ENCODE results near the gene NANP. TPM values are rescaled to one million over a fixed set of nuclear protein-coding genes. Genes with fewer than 3 reads are reported as not detected.
"Not testable (repeated sequence)": the region's sequence is repeated elsewhere in the genome, so short reads cannot be mapped to it uniquely, and the experiment has no call there.

Gene NANP
- total RNA-seq, 2 experiments from 2014 or later, result 1.1 to 1.2 TPM

- no peak overlapping the region for H3K27ac Mint-ChIP-seq
- TF ChIP-seq, protein P1, sequence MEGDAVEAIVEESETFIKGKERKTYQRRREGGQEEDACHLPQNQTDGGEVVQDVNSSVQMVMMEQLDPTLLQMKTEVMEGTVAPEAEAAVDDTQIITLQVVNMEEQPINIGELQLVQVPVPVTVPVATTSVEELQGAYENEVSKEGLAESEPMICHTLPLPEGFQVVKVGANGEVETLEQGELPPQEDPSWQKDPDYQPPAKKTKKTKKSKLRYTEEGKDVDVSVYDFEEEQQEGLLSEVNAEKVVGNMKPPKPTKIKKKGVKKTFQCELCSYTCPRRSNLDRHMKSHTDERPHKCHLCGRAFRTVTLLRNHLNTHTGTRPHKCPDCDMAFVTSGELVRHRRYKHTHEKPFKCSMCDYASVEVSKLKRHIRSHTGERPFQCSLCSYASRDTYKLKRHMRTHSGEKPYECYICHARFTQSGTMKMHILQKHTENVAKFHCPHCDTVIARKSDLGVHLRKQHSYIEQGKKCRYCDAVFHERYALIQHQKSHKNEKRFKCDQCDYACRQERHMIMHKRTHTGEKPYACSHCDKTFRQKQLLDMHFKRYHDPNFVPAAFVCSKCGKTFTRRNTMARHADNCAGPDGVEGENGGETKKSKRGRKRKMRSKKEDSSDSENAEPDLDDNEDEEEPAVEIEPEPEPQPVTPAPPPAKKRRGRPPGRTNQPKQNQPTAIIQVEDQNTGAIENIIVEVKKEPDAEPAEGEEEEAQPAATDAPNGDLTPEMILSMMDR (IDR thresholded peaks at IDR 0.05), result no peak
- no peaks in the 10 kb centered on the region for H3K27me3 Mint-ChIP-seq
- ChIA-PET CTCF (no interaction called here), POLR2A (no interaction called here)
- intact Hi-C loops (cut with DNase I, micrococcal nuclease), result no loop called here
- Histone ChIP-seq H3K4me1 (ENCODE audit: insufficient read depth, low read length) (no peaks in the 10 kb centered on the region), H3K4me3 (ENCODE audit: low read length) (no peak overlapping the region), H3K27me3 (ENCODE audit: control insufficient read depth in 1 of 2, insufficient read depth in 2 of 2, low read length in 2 of 2) (no peaks in the 10 kb centered on the region), H3K36me3 (ENCODE audit: insufficient read depth, low read length) (no peaks in the 10 kb centered on the region), H3K9me3 (ENCODE audit: control insufficient read depth in 1 of 2, insufficient read depth in 1 of 2, low read length in 2 of 2) (no peaks in the 10 kb centered on the region), H3K27ac (ENCODE audit: low read depth in 1 of 2, low read length in 2 of 2) (no peak overlapping the region)
- H3K36me3 Mint-ChIP-seq (ENCODE audit: low read depth), result no peaks in the 10 kb centered on the region
- H3K9me3 Mint-ChIP-seq, result no peaks in the 10 kb centered on the region
- no peak for DNase-seq
- no peak for ATAC-seq (ENCODE audit: poor library complexity)
- H3K4me3 Mint-ChIP-seq, result no peak overlapping the region
- no peaks in the 10 kb centered on the region for H3K4me1 Mint-ChIP-seq (ENCODE audit: low read depth)
Observed at GRCh38 chr20:25600632-25601031, 23.2 kb downstream of the NANP start.

DNA sequence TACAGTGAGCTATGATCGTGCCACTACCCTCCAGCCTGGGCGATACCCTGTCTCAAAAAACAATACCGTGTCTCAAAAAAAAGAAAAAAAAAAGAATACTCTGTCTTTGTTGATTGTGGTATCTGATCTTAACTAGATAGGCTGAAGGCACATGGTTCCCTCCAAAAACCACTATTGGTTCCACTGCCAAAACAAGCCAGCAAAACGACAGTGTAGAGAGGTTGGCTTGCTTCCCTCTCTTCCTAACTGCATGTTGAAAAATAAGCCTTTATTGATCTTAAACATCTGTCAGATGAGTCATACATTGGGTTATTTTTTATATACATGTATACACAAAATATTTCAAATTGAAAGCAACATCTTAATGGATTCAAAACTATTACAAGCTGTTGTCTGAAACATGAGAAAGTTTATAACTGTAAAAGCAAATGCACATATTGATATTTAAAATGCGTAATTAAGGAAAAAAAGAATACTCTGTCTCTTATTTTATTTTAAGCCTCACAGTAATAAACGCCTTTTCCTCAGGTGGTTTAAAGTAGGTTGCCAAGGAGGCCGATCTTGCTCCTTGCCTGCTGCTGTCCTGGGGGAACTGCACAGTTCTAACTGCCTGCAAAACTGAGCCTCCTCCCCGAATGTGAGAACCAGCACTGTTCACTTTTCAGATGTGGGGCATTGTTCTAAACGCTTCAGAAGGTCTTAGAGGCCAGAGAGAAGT lies 31.5 kb downstream of the NANP start:
- ChIA-PET CTCF (no interaction called here), POLR2A (no interaction called here)
- Mint-ChIP-seq H3K36me3 (ENCODE audit: low read depth) (no peaks in the 10 kb centered on the region), H3K9me3 (no peaks in the 10 kb centered on the region), H3K27me3 (no peaks in the 10 kb centered on the region), H3K4me1 (ENCODE audit: low read depth) (no peaks in the 10 kb centered on the region), H3K27ac (no peak overlapping the region), H3K4me3 (no peak overlapping the region)
- intact Hi-C loops (cut with DNase I, micrococcal nuclease), result no loop called here
- Histone ChIP-seq H3K9me3 (ENCODE audit: control insufficient read depth in 1 of 2, insufficient read depth in 1 of 2, low read length in 2 of 2) (no peaks in the 10 kb centered on the region), H3K4me1 (ENCODE audit: insufficient read depth, low read length) (no peaks in the 10 kb centered on the region), H3K4me3 (ENCODE audit: low read length) (no peak overlapping the region), H3K36me3 (ENCODE audit: insufficient read depth, low read length) (no peaks in the 10 kb centered on the region), H3K27me3 (ENCODE audit: control insufficient read depth in 1 of 2, insufficient read depth in 2 of 2, low read length in 2 of 2) (no peaks in the 10 kb centered on the region), H3K27ac (ENCODE audit: low read depth in 1 of 2, low read length in 2 of 2) (no peak overlapping the region)
- TF ChIP-seq, protein P1 (IDR thresholded peaks at IDR 0.05), result no peak
- DNase-seq (no peak), ATAC-seq (ENCODE audit: poor library complexity) (no peak)

DNA sequence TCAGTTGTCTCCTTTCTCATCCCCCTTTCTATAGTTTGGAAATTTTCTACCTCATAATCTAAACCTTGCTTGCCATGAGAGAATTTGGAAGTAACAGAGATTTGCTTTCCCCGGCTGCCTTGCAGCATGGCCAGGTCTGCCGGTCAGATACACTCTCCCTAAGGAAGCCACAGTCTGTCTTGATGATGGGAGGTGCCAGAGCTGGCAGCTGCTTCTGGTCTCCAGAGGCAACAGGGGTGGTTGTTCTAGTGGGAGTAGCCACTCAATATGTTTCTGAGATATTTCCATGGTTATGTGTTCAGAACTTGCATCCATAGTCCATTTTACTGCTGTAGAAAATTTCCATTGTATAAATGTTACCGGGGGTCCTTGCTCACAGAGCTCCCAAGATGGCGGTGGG lies 33.0 kb downstream of the NANP start:
- DNase-seq; H3K9me3 Mint-ChIP-seq; H3K27me3 Mint-ChIP-seq; H3K4me3 Mint-ChIP-seq; H3K36me3 Mint-ChIP-seq (ENCODE audit: low read depth); H3K4me1 Mint-ChIP-seq (ENCODE audit: low read depth); H3K36me3 ChIP-seq (ENCODE audit: insufficient read depth, low read length); H3K4me3 ChIP-seq (ENCODE audit: low read length); H3K4me1 ChIP-seq (ENCODE audit: insufficient read depth, low read length); H3K27ac Mint-ChIP-seq; CTCF ChIA-PET; H3K27ac ChIP-seq (ENCODE audit: low read depth in 1 of 2, low read length in 2 of 2); H3K9me3 ChIP-seq (ENCODE audit: control insufficient read depth in 1 of 2, insufficient read depth in 1 of 2, low read length in 2 of 2); H3K27me3 ChIP-seq (ENCODE audit: control insufficient read depth in 1 of 2, insufficient read depth in 2 of 2, low read length in 2 of 2); intact Hi-C loops (cut with DNase I, micrococcal nuclease); POLR2A ChIA-PET; ATAC-seq (ENCODE audit: poor library complexity): not testable (repeated sequence)

GRCh38 chr20:25588491-25588890 lies 35.3 kb downstream of the NANP start:
- no peaks in the 10 kb centered on the region for H3K9me3 Mint-ChIP-seq
- no peak overlapping the region for H3K27ac Mint-ChIP-seq
- ATAC-seq (ENCODE audit: poor library complexity) (no peak), DNase-seq (no peak)
- CTCF ChIA-PET, result no interaction called here
- TF ChIP-seq, protein P1 (IDR thresholded peaks at IDR 0.05), result no peak
- Histone ChIP-seq H3K36me3 (ENCODE audit: insufficient read depth, low read length) (no peaks in the 10 kb centered on the region), H3K9me3 (ENCODE audit: control insufficient read depth in 1 of 2, insufficient read depth in 1 of 2, low read length in 2 of 2) (no peaks in the 10 kb centered on the region), H3K4me1 (ENCODE audit: insufficient read depth, low read length) (peaks cover 7% of the 10 kb centered on the region), H3K4me3 (ENCODE audit: low read length) (no peak overlapping the region), H3K27ac (ENCODE audit: low read depth in 1 of 2, low read length in 2 of 2) (no peak overlapping the region), H3K27me3 (ENCODE audit: control insufficient read depth in 1 of 2, insufficient read depth in 2 of 2, low read length in 2 of 2) (no peaks in the 10 kb centered on the region)
- H3K4me3 Mint-ChIP-seq, result no peak overlapping the region
- POLR2A ChIA-PET, result no interaction called here
- peaks cover 9% of the 10 kb centered on the region for H3K4me1 Mint-ChIP-seq (ENCODE audit: low read depth)
- H3K27me3 Mint-ChIP-seq, result peaks cover 7% of the 10 kb centered on the region
- no peaks in the 10 kb centered on the region for H3K36me3 Mint-ChIP-seq (ENCODE audit: low read depth)
- intact Hi-C loops (cut with DNase I, micrococcal nuclease), result loop anchor here (5.0 kb wide), 2 partner anchors 109 to 164 kb away; partner anchors contain the start of gene ZNF337 (in 1 of the 2)
